Lung (tissue), 12 donors: ENCODE measurements around the gene SKOR1. TPM values are rescaled to one million over a fixed set of nuclear protein-coding genes. Genes with fewer than 3 reads are reported as not detected.

Source experiments
- ATAC-seq: fragments of 200-7000 bp; cut with Tn5 transposase; one replicate; pipeline ENCODE4 v1.9.1; 2020; ENCODE audit warnings: moderate number of reproducible peaks; ENCODE audit not compliant: insufficient read depth, low FRiP score
- DNase-seq, 3 donors: peaks; one replicate each; pipeline ENCODE4 v3.0.0-alpha.2; 2013 to 2017
- H3K27ac ChIP-seq, 2 donors: one replicate each; pipeline ENCODE4 v1.5.1; 2013; ENCODE audit warnings: mild to moderate bottlenecking in 2 of 2, moderate library complexity in 2 of 2, control low read depth in 1 of 2, inconsistent platforms in 1 of 2, low read depth in 1 of 2, low read length in 1 of 2
- H3K27me3 ChIP-seq, 3 donors: one replicate each; pipeline ENCODE4 v1.5.1; 2013; ENCODE audit warnings: low read length in 2 of 3; ENCODE audit not compliant: control insufficient read depth in 3 of 3, insufficient read depth in 3 of 3
- H3K36me3 ChIP-seq, 4 donors: one replicate each; pipeline ENCODE4 v1.5.1; 2013; ENCODE audit warnings: low read length in 4 of 4, mild to moderate bottlenecking in 1 of 4, moderate library complexity in 1 of 4; ENCODE audit not compliant: control insufficient read depth in 4 of 4, insufficient read depth in 4 of 4
- H3K4me1 ChIP-seq, 5 donors: one replicate each; pipeline ENCODE4 v1.5.1; 2013; ENCODE audit warnings: low read length in 5 of 5, mild to moderate bottlenecking in 2 of 5, moderate library complexity in 1 of 5; ENCODE audit not compliant: control insufficient read depth in 5 of 5, insufficient read depth in 5 of 5
- H3K4me3 ChIP-seq: one replicate; pipeline ENCODE4 v1.5.1; 2013; ENCODE audit warnings: mild to moderate bottlenecking, control low read depth, moderate library complexity
- H3K9ac ChIP-seq, 2 donors: one replicate each; pipeline ENCODE4 v1.5.1; 2013; ENCODE audit warnings: low read length in 2 of 2, control low read depth in 1 of 2; ENCODE audit not compliant: insufficient read depth in 1 of 2
- H3K9me3 ChIP-seq, 4 donors: one replicate each; pipeline ENCODE4 v1.5.1; 2013; ENCODE audit warnings: low read length in 3 of 4, mild to moderate bottlenecking in 1 of 4, moderate library complexity in 1 of 4; ENCODE audit not compliant: control insufficient read depth in 4 of 4, insufficient read depth in 3 of 4
- CTCF ChIP-seq: IDR thresholded peaks from 2 replicates; pipeline ENCODE4 v1.5.1; 2012; ENCODE audit warnings: mild to moderate bottlenecking; ENCODE audit errors: control extremely low read depth, extremely low read depth
- WGBS, 2 donors: extraction: QIAGEN DNeasy Blood & Tissue Kit; methylation state at CpG; one replicate each; pipeline ENCODE4 v1.1.7; 2013; 5-methylcytosine and 5-hydroxymethylcytosine counted together
- polyA plus RNA-seq, 2 donors: library from polyadenylated mRNA; stranded (reverse); fragments of 200-250 nt; gene quantifications; one replicate each; pipeline ENCODE4 v1.2.1, GENCODE V29; 2013
- total RNA-seq, 2 donors: library from RNA; depleted of rRNA in 1 of 2; stranded (reverse); fragments of >200 nt in 1 of 2; gene quantifications; one replicate each; pipeline ENCODE4 v1.2.1, GENCODE V29; 2014 to 2021
- donor health status: control.
- donor health status: control.
- donor health status: Bipolar disorder and iron deficiency.
- donor health status: healthy.
- donor health status: DM: yes; HTN: yes; CAD: no.

SKOR1 gene
- total and polyA plus RNA-seq, 4 donors = 0.17 to 0.46 (median 0.31) TPM

DNA sequence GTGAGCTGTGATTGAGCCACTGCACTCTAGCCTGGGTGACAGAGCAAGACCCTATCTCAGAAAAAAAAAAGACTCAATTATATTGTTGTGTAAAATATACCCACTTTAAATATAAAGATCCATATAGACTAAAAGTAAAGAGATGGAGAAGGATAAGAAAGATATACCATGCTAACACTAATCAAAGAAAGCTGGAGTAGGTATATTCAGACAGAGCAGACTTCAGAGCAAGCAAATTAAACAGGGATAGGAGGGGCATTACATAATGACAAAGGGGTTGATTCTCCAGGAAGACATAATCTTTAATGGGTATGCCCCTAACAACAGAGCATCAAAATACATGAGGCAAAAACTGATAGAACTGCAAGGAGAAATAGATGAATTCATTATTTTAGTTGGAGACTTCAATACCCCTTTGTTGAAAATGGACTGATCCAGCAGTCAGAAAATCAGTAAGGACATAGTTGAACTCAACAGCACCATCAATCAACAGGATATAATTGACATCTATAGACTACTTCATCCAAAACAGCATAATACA lies 45.6 kb downstream of the SKOR1 start:
- peaks cover 0 to 5% (median 2%) of the 10 kb centered on the region in 4 donors for H3K9me3 ChIP-seq
- no peaks in the 10 kb centered on the region for H3K27me3 ChIP-seq
- no peak for DNase-seq
- no peak overlapping the region for H3K9ac ChIP-seq
- no peak overlapping the region for H3K27ac ChIP-seq
- no peaks in the 10 kb centered on the region for H3K36me3 ChIP-seq
- no peak for TF ChIP-seq CTCF
- no peaks in the 10 kb centered on the region for H3K4me1 ChIP-seq
- ATAC-seq = no peak
- H3K4me3 ChIP-seq = no peak overlapping the region

GRCh38 chr15:67873777-67874176 lies 48.5 kb downstream of the SKOR1 start:
- no peaks in the 10 kb centered on the region for H3K36me3 ChIP-seq
- 96 to 98% methylated on average over 3 of the region's 3 CpGs for WGBS, 2 donors
- H3K27me3 ChIP-seq = no peaks in the 10 kb centered on the region
- DNase-seq (no peak), ATAC-seq (no peak)
- no peaks in the 10 kb centered on the region for H3K4me1 ChIP-seq
- peaks cover 0 to 5% (median 2%) of the 10 kb centered on the region in 4 donors for H3K9me3 ChIP-seq
- no peak for TF ChIP-seq CTCF
- H3K4me3 ChIP-seq = no peak overlapping the region
- no peak overlapping the region for H3K9ac ChIP-seq
- no peak overlapping the region for H3K27ac ChIP-seq

DNA sequence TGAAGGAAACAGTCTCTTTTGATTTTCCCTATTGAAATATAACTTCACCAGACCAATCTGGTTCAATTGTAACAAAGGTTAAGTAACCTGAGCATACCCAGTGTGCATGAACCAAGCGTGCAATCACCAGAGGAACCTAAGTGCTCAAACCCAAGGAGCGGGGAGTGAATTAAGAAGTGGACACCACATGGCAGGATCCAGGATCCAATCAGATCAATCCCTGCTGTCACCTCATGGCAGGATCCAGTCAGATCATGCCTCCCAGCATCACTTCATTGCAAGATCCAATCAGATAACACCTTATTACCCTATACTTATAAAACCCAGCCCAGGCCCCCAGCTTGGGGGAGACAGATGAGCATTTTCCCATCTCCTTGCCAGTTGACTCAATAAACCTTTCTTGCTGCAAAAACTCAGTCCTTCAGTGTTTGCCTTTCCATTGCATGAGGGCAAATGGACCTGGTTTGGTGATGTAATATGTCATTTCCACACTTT lies 53.5 kb downstream of the SKOR1 start:
- DNase-seq (no peak), ATAC-seq (no peak)
- H3K4me3 ChIP-seq = no peak overlapping the region
- peaks cover 0 to 3% (median 0%) of the 10 kb centered on the region in 5 donors for H3K4me1 ChIP-seq
- no peak for TF ChIP-seq CTCF
- H3K27me3 ChIP-seq = no peaks in the 10 kb centered on the region
- no peak overlapping the region for H3K27ac ChIP-seq
- no peak overlapping the region for H3K9ac ChIP-seq
- WGBS, 2 donors = 77 to 90% methylated on average over 2 of the region's 2 CpGs
- peaks cover 0 to 4% (median under 1%) of the 10 kb centered on the region in 4 donors for H3K9me3 ChIP-seq
- H3K36me3 ChIP-seq = no peaks in the 10 kb centered on the region
